ENCODE data around the gene PEMT. TPM values are rescaled to one million over a fixed set of nuclear protein-coding genes. Genes with fewer than 3 reads are reported as not detected.

Gene PEMT
- total and polyA plus RNA-seq, 9 of the 15 experiments (the other 6 are each of a cell fraction or from before 2014, with no cell fraction given), result 1.4 to 36.4 (median 13.6) TPM

GRCh38 chr17:17577373-17577772 is 14.1 kb downstream of the PEMT start:
- no TSS peak for BruUV-seq (replicated peaks)
- POLR2A ChIA-PET, result no interaction called here
- peaks cover 0 to 5% of the 10 kb centered on the region in 2 experiments; a peak in 3 of 5 replicates for H3K4me1 ChIP-seq (replicated peaks in 1 of 2; ENCODE audit: control insufficient read depth in 2 of 2, insufficient read depth in 2 of 2, low read length in 2 of 2)
- H3K27me3 ChIP-seq (ENCODE audit: control insufficient read depth in 2 of 2, insufficient read depth in 2 of 2, low read length in 2 of 2), result no peaks in the 10 kb centered on the region
- 86% methylated on average over 10 of the region's 17 CpGs for WGBS (ENCODE audit: insufficient coverage, low coverage, missing lambda C conversion rate)
- H3K4me2 ChIP-seq (ENCODE audit: insufficient read depth, low read length), result no peak overlapping the region
- in situ Hi-C loops (cut with MboI), result no loop called here
- ATAC-seq, result no peak
- intact Hi-C loops (cut with micrococcal nuclease), result no loop called here
- H4K20me1 ChIP-seq (replicated peaks; ENCODE audit: control insufficient read depth, insufficient read depth, low read length), result no peaks in the 10 kb centered on the region
- CTCF ChIA-PET (ENCODE audit: low intra/inter-chr PET ratio), result no interaction called here
- no peak overlapping the region for H3K27ac ChIP-seq (ENCODE audit: extremely low read depth, low read depth, low read length)
- no peak for TF ChIP-seq ETV5 (CRISPR knock-in tag; IDR thresholded peaks at IDR 0.05; ENCODE audit: low read depth)
- no peak for FAIRE-seq
- H3K36me3 ChIP-seq (ENCODE audit: control insufficient read depth, insufficient read depth, low read length), result peaks cover 3% of the 10 kb centered on the region; the same call in 1 of the 3 replicates
- H3K9ac ChIP-seq (ENCODE audit: insufficient read depth in 1 of 2, low read depth in 2 of 2, low read length in 2 of 2), result no peak overlapping the region
- DNase-seq (ENCODE audit: extremely low read depth in 1 of 4, low spot score in 3 of 4), result no peak
- H3K9me1 ChIP-seq (ENCODE audit: control insufficient read depth, insufficient read depth, low read length), result no peaks in the 10 kb centered on the region
- no peaks in the 10 kb centered on the region for H3K79me2 ChIP-seq (ENCODE audit: control insufficient read depth, insufficient read depth, low read length)
- no peak overlapping the region for H2AFZ ChIP-seq (ENCODE audit: low read depth, low read length)
- H3K9me3 ChIP-seq (replicated peaks; ENCODE audit: control insufficient read depth, insufficient read depth, low read depth, low read length), result no peaks in the 10 kb centered on the region
- H3K4me3 ChIP-seq, result no peak overlapping the region

- DNase-seq (ENCODE audit: extremely low read depth in 1 of 4, low spot score in 3 of 4), result no peak
- ChIA-PET CTCF (ENCODE audit: low intra/inter-chr PET ratio) (no interaction called here), POLR2A (no interaction called here)
- H4K20me1 ChIP-seq (replicated peaks; ENCODE audit: control insufficient read depth, insufficient read depth, low read length), result no peaks in the 10 kb centered on the region
- intact Hi-C loops (cut with micrococcal nuclease) (no loop called here), in situ Hi-C loops (cut with MboI) (no loop called here)
- no peak overlapping the region for H3K4me3 ChIP-seq
- no peaks in the 10 kb centered on the region for H3K9me1 ChIP-seq (ENCODE audit: control insufficient read depth, insufficient read depth, low read length)
- WGBS (ENCODE audit: insufficient coverage, low coverage, missing lambda C conversion rate), result 88% methylated on average over 13 of the region's 13 CpGs
- no peak overlapping the region for H3K4me2 ChIP-seq (ENCODE audit: insufficient read depth, low read length)
- ATAC-seq, result no peak
- peaks cover 3% of the 10 kb centered on the region; the same call in 1 of the 3 replicates for H3K36me3 ChIP-seq (ENCODE audit: control insufficient read depth, insufficient read depth, low read length)
- BruUV-seq (replicated peaks), result no TSS peak
- peaks cover 0 to 5% of the 10 kb centered on the region in 2 experiments; a peak in 3 of 5 replicates for H3K4me1 ChIP-seq (replicated peaks in 1 of 2; ENCODE audit: control insufficient read depth in 2 of 2, insufficient read depth in 2 of 2, low read length in 2 of 2)
- H3K27me3 ChIP-seq (ENCODE audit: control insufficient read depth in 2 of 2, insufficient read depth in 2 of 2, low read length in 2 of 2), result no peaks in the 10 kb centered on the region
- H3K79me2 ChIP-seq (ENCODE audit: control insufficient read depth, insufficient read depth, low read length), result no peaks in the 10 kb centered on the region
- H2AFZ ChIP-seq (ENCODE audit: low read depth, low read length), result no peak overlapping the region
- H3K9me3 ChIP-seq (replicated peaks; ENCODE audit: control insufficient read depth, insufficient read depth, low read depth, low read length), result no peaks in the 10 kb centered on the region
- H3K27ac ChIP-seq (ENCODE audit: extremely low read depth, low read depth, low read length), result no peak overlapping the region
- FAIRE-seq, result no peak
- H3K9ac ChIP-seq (ENCODE audit: insufficient read depth in 1 of 2, low read depth in 2 of 2, low read length in 2 of 2), result no peak overlapping the region; a peak in 1 of 4 replicates
- no peak for TF ChIP-seq PRPF4 (IDR thresholded peaks at IDR 0.05; ENCODE audit: insufficient read depth, low read depth, low read length, poor library complexity, severe bottlenecking)
- TF ChIP-seq NFE2 (IDR thresholded peaks at IDR 0.05; ENCODE audit: low read depth), result no peak
- no peak for TF ChIP-seq ZNF766 (CRISPR knock-in tag; conservative IDR thresholded peaks at IDR 0.05)
- no peak for TF ChIP-seq ZNF318 (IDR thresholded peaks at IDR 0.05; ENCODE audit: borderline replicate concordance in 1 of 2, low read depth in 1 of 2)
- TF ChIP-seq ZNF224 (CRISPR knock-in tag; IDR thresholded peaks at IDR 0.05), result no peak
- TF ChIP-seq NCOA4 (IDR thresholded peaks at IDR 0.05; ENCODE audit: partially characterized antibody), result no peak
- no peak for TF ChIP-seq ZNF217 (CRISPR knock-in tag; IDR thresholded peaks at IDR 0.05)
Observed at GRCh38 chr17:17576772-17577234, 14.7 kb downstream of the PEMT start.

Data from K562 (cell line).